Ishikawa (cell line): ENCODE results near the gene TMPRSS13.

ENCODE experiments used
- CEBPB ChIP-seq: IDR thresholded peaks from 2 replicates; pipeline ENCODE4 v1.6.1; 2012
- CREB1 ChIP-seq: IDR thresholded peaks from 2 replicates; pipeline ENCODE4 v1.6.1; 2012; ENCODE audit warnings: low read depth
- EGR1 ChIP-seq: IDR thresholded peaks from 2 replicates; pipeline ENCODE4 v1.6.1; 2012
- EP300 ChIP-seq: IDR thresholded peaks from 2 replicates; pipeline ENCODE4 v1.6.1; 2012; ENCODE audit warnings: borderline replicate concordance
- FOXM1 ChIP-seq: IDR thresholded peaks from 2 replicates; pipeline ENCODE4 v1.6.1; 2012; ENCODE audit warnings: low read depth, borderline replicate concordance
- MAX ChIP-seq: IDR thresholded peaks from 2 replicates; pipeline ENCODE4 v1.6.1; 2012
- NFIC ChIP-seq: IDR thresholded peaks from 2 replicates; pipeline ENCODE4 v1.6.1; 2012
- RAD21 ChIP-seq: IDR thresholded peaks from 2 replicates; pipeline ENCODE4 v1.6.1; 2012; ENCODE audit warnings: low read depth
- TAF1 ChIP-seq: IDR thresholded peaks from 2 replicates; pipeline ENCODE4 v1.6.1; 2012; ENCODE audit warnings: low read depth, mild to moderate bottlenecking
- TCF12 ChIP-seq: IDR thresholded peaks from 2 replicates; pipeline ENCODE4 v1.6.1; 2012; ENCODE audit warnings: low read depth
- TEAD4 ChIP-seq: IDR thresholded peaks from 2 replicates; pipeline ENCODE4 v1.6.1; 2012
- YY1 ChIP-seq: IDR thresholded peaks from 2 replicates; pipeline ENCODE4 v1.6.1; 2012; ENCODE audit warnings: low read depth
- ZBTB7A ChIP-seq: IDR thresholded peaks from 2 replicates; pipeline ENCODE4 v1.6.1; 2012; ENCODE audit warnings: low read depth
- TF ChIP-seq, protein P1 (sequence below): IDR thresholded peaks from 2 replicates; pipeline ENCODE4 v1.6.1; 2012
- TF ChIP-seq, protein P2 (sequence below): IDR thresholded peaks from 2 replicates; pipeline ENCODE4 v1.6.1; 2012; ENCODE audit warnings: low read depth, mild to moderate bottlenecking

TMPRSS13 gene

GRCh38 chr11:117859061-117859460 is 70.1 kb downstream of the TMPRSS13 start:
- TF ChIP-seq CEBPB, result no peak
- no peak for TF ChIP-seq MAX
- TF ChIP-seq CREB1, result no peak
- no peak for TF ChIP-seq ZBTB7A
- TF ChIP-seq TAF1, result no peak
- no peak for TF ChIP-seq TEAD4
- TF ChIP-seq, protein P1, sequence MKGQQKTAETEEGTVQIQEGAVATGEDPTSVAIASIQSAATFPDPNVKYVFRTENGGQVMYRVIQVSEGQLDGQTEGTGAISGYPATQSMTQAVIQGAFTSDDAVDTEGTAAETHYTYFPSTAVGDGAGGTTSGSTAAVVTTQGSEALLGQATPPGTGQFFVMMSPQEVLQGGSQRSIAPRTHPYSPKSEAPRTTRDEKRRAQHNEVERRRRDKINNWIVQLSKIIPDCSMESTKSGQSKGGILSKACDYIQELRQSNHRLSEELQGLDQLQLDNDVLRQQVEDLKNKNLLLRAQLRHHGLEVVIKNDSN, result no peak
- TF ChIP-seq YY1, result no peak
- no peak for TF ChIP-seq TCF12
- TF ChIP-seq EP300, result no peak
- TF ChIP-seq, protein P2, sequence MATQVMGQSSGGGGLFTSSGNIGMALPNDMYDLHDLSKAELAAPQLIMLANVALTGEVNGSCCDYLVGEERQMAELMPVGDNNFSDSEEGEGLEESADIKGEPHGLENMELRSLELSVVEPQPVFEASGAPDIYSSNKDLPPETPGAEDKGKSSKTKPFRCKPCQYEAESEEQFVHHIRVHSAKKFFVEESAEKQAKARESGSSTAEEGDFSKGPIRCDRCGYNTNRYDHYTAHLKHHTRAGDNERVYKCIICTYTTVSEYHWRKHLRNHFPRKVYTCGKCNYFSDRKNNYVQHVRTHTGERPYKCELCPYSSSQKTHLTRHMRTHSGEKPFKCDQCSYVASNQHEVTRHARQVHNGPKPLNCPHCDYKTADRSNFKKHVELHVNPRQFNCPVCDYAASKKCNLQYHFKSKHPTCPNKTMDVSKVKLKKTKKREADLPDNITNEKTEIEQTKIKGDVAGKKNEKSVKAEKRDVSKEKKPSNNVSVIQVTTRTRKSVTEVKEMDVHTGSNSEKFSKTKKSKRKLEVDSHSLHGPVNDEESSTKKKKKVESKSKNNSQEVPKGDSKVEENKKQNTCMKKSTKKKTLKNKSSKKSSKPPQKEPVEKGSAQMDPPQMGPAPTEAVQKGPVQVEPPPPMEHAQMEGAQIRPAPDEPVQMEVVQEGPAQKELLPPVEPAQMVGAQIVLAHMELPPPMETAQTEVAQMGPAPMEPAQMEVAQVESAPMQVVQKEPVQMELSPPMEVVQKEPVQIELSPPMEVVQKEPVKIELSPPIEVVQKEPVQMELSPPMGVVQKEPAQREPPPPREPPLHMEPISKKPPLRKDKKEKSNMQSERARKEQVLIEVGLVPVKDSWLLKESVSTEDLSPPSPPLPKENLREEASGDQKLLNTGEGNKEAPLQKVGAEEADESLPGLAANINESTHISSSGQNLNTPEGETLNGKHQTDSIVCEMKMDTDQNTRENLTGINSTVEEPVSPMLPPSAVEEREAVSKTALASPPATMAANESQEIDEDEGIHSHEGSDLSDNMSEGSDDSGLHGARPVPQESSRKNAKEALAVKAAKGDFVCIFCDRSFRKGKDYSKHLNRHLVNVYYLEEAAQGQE, result no peak
- no peak for TF ChIP-seq FOXM1
- no peak for TF ChIP-seq EGR1
- no peak for TF ChIP-seq RAD21
- no peak for TF ChIP-seq NFIC

GRCh38 chr11:117857734-117858414 is 71.3 kb downstream of the TMPRSS13 start:
- TF ChIP-seq EP300, result no peak
- no peak for TF ChIP-seq EGR1
- TF ChIP-seq RAD21, result no peak
- no peak for TF ChIP-seq TCF12
- TF ChIP-seq CREB1, result no peak
- TF ChIP-seq MAX, result no peak
- TF ChIP-seq, protein P1, result no peak
- no peak for TF ChIP-seq ZBTB7A
- no peak for TF ChIP-seq TAF1
- TF ChIP-seq, protein P2, result no peak
- TF ChIP-seq TEAD4, result no peak
- no peak for TF ChIP-seq CEBPB
- TF ChIP-seq NFIC, result no peak
- TF ChIP-seq YY1, result no peak
- TF ChIP-seq FOXM1, result no peak

GRCh38 chr11:117855912-117856651 is 73.1 kb downstream of the TMPRSS13 start:
- TF ChIP-seq TAF1, result no peak
- TF ChIP-seq CEBPB, result no peak
- no peak for TF ChIP-seq FOXM1
- TF ChIP-seq RAD21, result no peak

GRCh38 chr11:117855186-117855845 is 73.9 kb downstream of the TMPRSS13 start:
- TF ChIP-seq CREB1 (no peak), NFIC (no peak), EP300 (no peak), RAD21 (no peak), TEAD4 (no peak), TAF1 (no peak), MAX (no peak), YY1 (no peak), FOXM1 (no peak)
- TF ChIP-seq, protein P1, result no peak
- TF ChIP-seq, protein P2, result no peak
